GM13976 (cell line): ENCODE results near the gene USP11.
"Not testable (repeated sequence)": the region's sequence is repeated elsewhere in the genome, so short reads cannot be mapped to it uniquely, and the experiment has no call there.

Experiments
- DNase-seq: peaks from one replicate; pipeline ENCODE4 v3.0.0; 2012; ENCODE audit warnings: low spot score
- CTCF ChIP-seq: IDR thresholded peaks from 2 replicates; pipeline ENCODE4 v1.5.1; 2012; ENCODE audit warnings: borderline replicate concordance, mild to moderate bottlenecking; ENCODE audit not compliant: insufficient read depth; ENCODE audit errors: extremely low read depth, missing control alignments, control extremely low read depth
- in situ Hi-C: fragments of 300-500 bp; cut with MboI; formaldehyde crosslinking; loops from one replicate; pipeline ENCODE4 v1.12.0; 2022; ENCODE audit warnings: low sequenced_read_pairs, mixed read lengths, inconsistent platforms; ENCODE audit not compliant: unreplicated experiment

Gene USP11

GRCh38 chrX:47278691-47279090 is 45.9 kb downstream of the USP11 start:
- DNase-seq, result no peak
- TF ChIP-seq CTCF, result no peak
- in situ Hi-C loops, result no loop called here

- in situ Hi-C loops, result no loop called here
- peak; percentile 48 for DNase-seq
- no peak for TF ChIP-seq CTCF
Observed at GRCh38 chrX:47283015-47283771, 50.4 kb downstream of the USP11 start.

DNA sequence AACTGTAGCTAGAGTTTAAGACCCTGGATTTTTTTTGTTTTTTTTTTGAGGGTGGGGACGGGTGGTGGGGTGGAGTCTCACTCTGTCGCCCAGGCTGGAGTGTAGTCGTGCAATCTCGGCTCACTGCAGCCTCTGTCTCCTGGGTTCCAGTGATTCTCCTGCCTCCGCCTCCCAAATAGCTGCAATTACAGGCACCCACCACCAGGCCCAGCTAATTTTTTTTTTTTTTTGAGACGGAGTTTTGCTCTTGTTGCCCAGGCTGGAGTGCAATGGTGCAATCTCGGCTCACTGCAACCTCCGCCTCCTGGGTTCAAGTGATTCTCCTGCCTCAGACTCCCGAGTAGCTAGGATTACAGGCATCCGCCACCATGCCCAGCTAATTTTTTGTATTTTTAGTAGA is 51.8 kb downstream of the USP11 start:
- DNase-seq, in situ Hi-C loops: not testable (repeated sequence)

DNA sequence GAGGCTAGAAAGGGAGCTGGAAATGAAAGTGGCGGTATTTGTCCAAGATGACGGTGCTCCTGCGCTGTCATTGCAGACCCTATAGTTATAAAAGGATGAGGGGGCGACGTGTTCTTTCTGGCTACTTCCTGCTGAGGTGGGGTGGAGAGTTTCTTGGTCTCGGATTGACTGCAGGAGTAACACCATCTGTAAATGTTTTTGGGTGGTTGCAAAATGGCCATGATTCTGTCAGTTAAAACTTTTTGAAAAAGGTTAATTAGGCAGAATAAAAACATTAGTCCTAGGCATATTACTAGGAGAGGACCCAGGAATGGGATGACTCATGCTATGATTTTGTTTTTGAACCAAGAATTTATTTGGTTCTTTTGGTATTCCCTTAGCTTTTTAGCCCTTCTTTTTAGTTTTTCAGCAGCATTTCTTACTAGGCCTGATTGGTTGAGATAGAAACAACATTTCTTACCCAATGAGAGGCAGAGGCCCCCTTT is 53.1 kb downstream of the USP11 start:
- TF ChIP-seq CTCF, result no peak
- in situ Hi-C loops, result no loop called here
- DNase-seq, result no peak

DNA sequence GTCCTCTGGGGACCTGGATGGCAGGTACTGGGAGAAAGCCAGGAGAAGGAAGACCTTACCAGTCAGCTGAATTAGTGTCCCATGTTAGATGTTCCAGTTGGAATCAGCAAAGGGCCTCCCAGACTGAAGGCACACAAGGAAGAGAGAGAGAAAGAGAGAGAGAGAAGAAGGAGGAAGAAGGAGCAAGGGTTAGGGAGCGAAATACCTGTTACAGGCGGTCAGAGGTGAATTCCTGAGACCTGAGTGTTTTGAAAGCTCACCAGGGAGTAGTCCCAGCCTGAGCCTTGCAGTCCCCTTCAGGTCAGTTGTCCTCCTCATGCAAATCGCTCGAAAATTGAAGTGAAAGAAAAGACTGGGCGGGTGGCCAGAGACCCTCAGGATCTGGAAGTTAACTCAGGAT is 60.3 kb downstream of the USP11 start:
- TF ChIP-seq CTCF, result no peak
- DNase-seq, result no peak
- in situ Hi-C loops, result no loop called here

DNA sequence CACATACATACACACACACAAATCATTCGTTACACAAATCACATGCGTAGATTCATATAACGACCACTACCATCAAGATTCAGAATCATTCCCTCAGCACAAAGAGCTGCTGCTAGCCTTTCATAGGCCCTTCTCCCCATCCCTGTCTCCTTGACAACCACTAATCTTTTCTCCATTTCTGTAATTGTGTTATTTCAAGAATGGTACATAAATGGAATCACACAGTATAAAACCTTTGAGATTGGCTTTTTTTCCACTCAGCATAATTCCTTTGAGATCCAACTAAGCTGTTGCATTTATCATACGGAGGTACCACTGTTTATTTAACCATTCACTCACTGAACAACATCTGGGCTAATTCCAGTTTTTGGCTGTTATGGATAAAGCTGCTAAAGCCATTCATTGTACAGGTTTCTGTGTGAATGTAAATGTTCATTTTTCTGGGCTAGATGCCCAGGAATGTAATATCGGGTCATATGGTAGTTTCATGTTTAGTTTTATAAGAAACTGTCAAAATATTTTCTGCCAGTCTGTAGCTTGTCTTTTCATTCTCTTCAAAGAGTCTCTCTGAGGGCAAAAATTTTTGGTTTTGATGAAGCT is 64.1 kb downstream of the USP11 start:
- in situ Hi-C loops, result no loop called here

More for the DNA sequence above, 64.1 kb downstream of the USP11 start:
- DNase-seq, result no peak
- no peak for TF ChIP-seq CTCF
